K562 (cell line): ENCODE measurements around the gene OPA1.

Experiments used
- ASH1L ChIP-seq: fragments of 450-650 bp; IDR thresholded peaks from 2 replicates; pipeline ENCODE4 v1.6.1; 2018; ENCODE audit warnings: borderline replicate concordance, mild to moderate bottlenecking, low read depth; ENCODE audit not compliant: partially characterized antibody
- EP300 ChIP-seq: IDR thresholded peaks from 2 replicates; pipeline ENCODE4 v1.6.1; 2012; ENCODE audit warnings: low read length, improper control_type of control experiment
- EZH2 ChIP-seq: IDR thresholded peaks from 2 replicates; pipeline ENCODE4 v1.6.1; 2012; ENCODE audit warnings: low read depth, mild to moderate bottlenecking, inconsistent platforms, low read length, borderline replicate concordance
- FOXJ2 ChIP-seq: fragments of 200-800 bp; sonication (Bioruptor generic); IDR thresholded peaks from 2 replicates; pipeline ENCODE4 v1.6.1; 2016; ENCODE audit warnings: missing genetic modification characterization, missing compliant biosample characterization
- GATA2 ChIP-seq: sonication (generic); formaldehyde crosslinking; IDR thresholded peaks from 2 replicates; pipeline ENCODE4 v1.4.0; 2020; ENCODE audit warnings: mild to moderate bottlenecking, missing genetic modification reagents
- SMC3 ChIP-seq: conservative IDR thresholded peaks from 2 replicates; pipeline ENCODE4 v1.6.1; 2011; ENCODE audit warnings: low read depth, low read length, improper control_type of control experiment; ENCODE audit not compliant: insufficient read depth
- TAF9B ChIP-seq: fragments of 450-650 bp; IDR thresholded peaks from 2 replicates; pipeline ENCODE4 v1.6.1; 2018; ENCODE audit warnings: mild to moderate bottlenecking; ENCODE audit not compliant: partially characterized antibody
- TARDBP ChIP-seq: fragments of 450-650 bp; IDR thresholded peaks from 2 replicates; pipeline ENCODE4 v1.6.1; 2016
- TOE1 ChIP-seq, 2 experiments: fragments of 450-650 bp in 1 of 2; sonication (generic) in 1 of 2; formaldehyde crosslinking in 1 of 2; IDR thresholded peaks; 2 replicates each; pipeline versions ENCODE4 v1.7.1 to v1.8.0; 2016 to 2022; ENCODE audit warnings: borderline replicate concordance in 2 of 2, mild to moderate bottlenecking in 2 of 2, antibody characterized with exemption in 1 of 2, inconsistent platforms in 1 of 2, low read depth in 1 of 2, missing genetic modification reagents in 1 of 2, moderate library complexity in 1 of 2
- ZFP30 ChIP-seq: fragments of 250-450 bp; sonication (Bioruptor Pico); IDR thresholded peaks from 2 replicates; pipeline ENCODE4 v1.8.0; 2022; ENCODE audit warnings: moderate library complexity, mild to moderate bottlenecking, inconsistent platforms, borderline replicate concordance
- ZNF274 ChIP-seq: IDR thresholded peaks from 2 replicates; pipeline ENCODE4 v1.6.1; 2011; ENCODE audit warnings: low read depth, mild to moderate bottlenecking, low read length, moderate library complexity, borderline replicate concordance
- TF ChIP-seq, protein P1 (sequence below), 3 experiments: IDR thresholded peaks in 2 of 3; conservative IDR thresholded peaks in 1 of 3; 2 replicates each; pipeline ENCODE4 v1.5.1; 2011 to 2012; ENCODE audit warnings: low read length in 3 of 3, mild to moderate bottlenecking in 3 of 3, control low read depth in 2 of 3, improper control_type of control experiment in 1 of 3, inconsistent platforms in 1 of 3, low read depth in 1 of 3, mixed read lengths in 1 of 3, moderate library complexity in 1 of 3; ENCODE audit not compliant: insufficient read depth in 2 of 3

DNA sequence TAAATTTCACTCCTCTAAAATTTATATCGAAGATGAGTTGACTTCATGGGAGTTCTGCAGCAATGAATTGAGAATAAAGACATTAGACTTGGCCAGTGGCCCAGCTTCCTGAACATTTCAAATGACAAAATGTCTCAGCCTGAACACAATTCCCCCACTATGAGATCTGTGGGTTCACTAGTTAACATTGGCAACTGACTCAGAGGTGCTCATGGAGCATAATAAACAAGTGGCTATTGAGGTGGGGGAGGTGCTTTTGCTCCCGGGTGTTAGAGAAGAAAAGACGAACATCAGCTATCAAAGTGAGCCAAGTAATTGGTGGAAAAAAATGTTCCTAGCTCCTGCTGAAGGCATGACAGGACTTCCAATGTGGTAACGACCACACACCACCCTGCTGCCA is 44.6 kb upstream of the OPA1 start:
- no peak for TF ChIP-seq EZH2
- TF ChIP-seq ZNF274: no peak
- TF ChIP-seq SMC3: no peak
- no peak for TF ChIP-seq FOXJ2 (tag)
- TF ChIP-seq ASH1L: no peak
- TF ChIP-seq, protein P1, sequence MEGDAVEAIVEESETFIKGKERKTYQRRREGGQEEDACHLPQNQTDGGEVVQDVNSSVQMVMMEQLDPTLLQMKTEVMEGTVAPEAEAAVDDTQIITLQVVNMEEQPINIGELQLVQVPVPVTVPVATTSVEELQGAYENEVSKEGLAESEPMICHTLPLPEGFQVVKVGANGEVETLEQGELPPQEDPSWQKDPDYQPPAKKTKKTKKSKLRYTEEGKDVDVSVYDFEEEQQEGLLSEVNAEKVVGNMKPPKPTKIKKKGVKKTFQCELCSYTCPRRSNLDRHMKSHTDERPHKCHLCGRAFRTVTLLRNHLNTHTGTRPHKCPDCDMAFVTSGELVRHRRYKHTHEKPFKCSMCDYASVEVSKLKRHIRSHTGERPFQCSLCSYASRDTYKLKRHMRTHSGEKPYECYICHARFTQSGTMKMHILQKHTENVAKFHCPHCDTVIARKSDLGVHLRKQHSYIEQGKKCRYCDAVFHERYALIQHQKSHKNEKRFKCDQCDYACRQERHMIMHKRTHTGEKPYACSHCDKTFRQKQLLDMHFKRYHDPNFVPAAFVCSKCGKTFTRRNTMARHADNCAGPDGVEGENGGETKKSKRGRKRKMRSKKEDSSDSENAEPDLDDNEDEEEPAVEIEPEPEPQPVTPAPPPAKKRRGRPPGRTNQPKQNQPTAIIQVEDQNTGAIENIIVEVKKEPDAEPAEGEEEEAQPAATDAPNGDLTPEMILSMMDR (IDR thresholded peaks at IDR 0.05 in 2 of 3, conservative IDR thresholded peaks at IDR 0.05 in 1 of 3; ENCODE audit: insufficient read depth in 2 of 3, low read depth in 1 of 3, low read length in 3 of 3): no peak
- TF ChIP-seq TAF9B: no peak
- no peak for TF ChIP-seq TOE1 (IDR thresholded peaks at IDR 0.05; ENCODE audit: borderline replicate concordance)
- TF ChIP-seq TOE1 (CRISPR knock-in tag; IDR thresholded peaks at IDR 0.05; ENCODE audit: borderline replicate concordance, low read depth): no peak
- TF ChIP-seq EP300: no peak
- no peak for TF ChIP-seq GATA2 (CRISPR knock-in tag)
- no peak for TF ChIP-seq TARDBP
- TF ChIP-seq ZFP30 (CRISPR knock-in tag): no peak
